Neural cell (in vitro differentiated cells): ENCODE measurements around the gene LGR4.

Experiments used
- CTCF ChIP-seq: fragments of 450-650 bp; IDR thresholded peaks from 2 replicates; pipeline ENCODE4 v1.5.1; 2014; ENCODE audit warnings: antibody characterized with exemption, mild to moderate bottlenecking, moderate library complexity; ENCODE audit not compliant: poor library complexity, severe bottlenecking
- EP300 ChIP-seq: fragments of 450-650 bp; conservative IDR thresholded peaks from 2 replicates; pipeline ENCODE4 v1.6.1; 2014; ENCODE audit warnings: antibody characterized with exemption, mild to moderate bottlenecking, moderate library complexity; ENCODE audit not compliant: poor library complexity, severe bottlenecking
- RAD21 ChIP-seq: fragments of 450-650 bp; conservative IDR thresholded peaks from 2 replicates; pipeline ENCODE4 v1.6.1; 2014; ENCODE audit warnings: antibody characterized with exemption, mild to moderate bottlenecking, moderate library complexity

GRCh38 chr11:27388001-27388400 lies 84.6 kb downstream of the LGR4 start:
- no peak for TF ChIP-seq RAD21
- TF ChIP-seq CTCF: no peak
- TF ChIP-seq EP300: no peak
